WI38 (cell line): ENCODE data around the gene OSBPL2.

Experiments used
- H3K4me3 ChIP-seq: 2 replicates; pipeline ENCODE4 v1.5.1; 2011; ENCODE audit warnings: low read depth, mild to moderate bottlenecking, control low read depth, low read length
- TF ChIP-seq, protein P1 (sequence below): IDR thresholded peaks from 2 replicates; pipeline ENCODE4 v1.5.1; 2012; ENCODE audit warnings: low read depth, mild to moderate bottlenecking, control low read depth, low read length

Gene OSBPL2

DNA sequence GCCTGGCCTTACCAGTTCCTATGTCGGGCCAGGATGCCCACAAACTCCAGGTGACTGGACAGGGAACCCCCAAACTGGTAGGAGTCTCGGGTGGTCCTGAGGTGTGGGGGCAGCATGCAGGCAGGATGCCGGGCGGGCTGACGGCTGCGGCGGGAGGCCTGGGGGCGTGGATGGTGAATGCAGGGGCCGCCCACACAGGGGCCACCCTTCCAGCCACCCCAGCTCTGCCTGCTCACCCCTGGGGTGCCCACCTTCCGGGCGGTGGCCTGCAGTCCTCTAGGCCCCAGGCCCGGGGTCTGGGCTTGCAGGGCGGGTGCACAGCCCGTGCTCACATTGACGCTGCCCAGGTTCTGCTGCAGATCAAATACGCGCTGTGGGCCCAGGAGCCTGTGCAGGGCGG lies 72.8 kb downstream of the OSBPL2 start:
- TF ChIP-seq, protein P1, sequence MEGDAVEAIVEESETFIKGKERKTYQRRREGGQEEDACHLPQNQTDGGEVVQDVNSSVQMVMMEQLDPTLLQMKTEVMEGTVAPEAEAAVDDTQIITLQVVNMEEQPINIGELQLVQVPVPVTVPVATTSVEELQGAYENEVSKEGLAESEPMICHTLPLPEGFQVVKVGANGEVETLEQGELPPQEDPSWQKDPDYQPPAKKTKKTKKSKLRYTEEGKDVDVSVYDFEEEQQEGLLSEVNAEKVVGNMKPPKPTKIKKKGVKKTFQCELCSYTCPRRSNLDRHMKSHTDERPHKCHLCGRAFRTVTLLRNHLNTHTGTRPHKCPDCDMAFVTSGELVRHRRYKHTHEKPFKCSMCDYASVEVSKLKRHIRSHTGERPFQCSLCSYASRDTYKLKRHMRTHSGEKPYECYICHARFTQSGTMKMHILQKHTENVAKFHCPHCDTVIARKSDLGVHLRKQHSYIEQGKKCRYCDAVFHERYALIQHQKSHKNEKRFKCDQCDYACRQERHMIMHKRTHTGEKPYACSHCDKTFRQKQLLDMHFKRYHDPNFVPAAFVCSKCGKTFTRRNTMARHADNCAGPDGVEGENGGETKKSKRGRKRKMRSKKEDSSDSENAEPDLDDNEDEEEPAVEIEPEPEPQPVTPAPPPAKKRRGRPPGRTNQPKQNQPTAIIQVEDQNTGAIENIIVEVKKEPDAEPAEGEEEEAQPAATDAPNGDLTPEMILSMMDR: no peak
- H3K4me3 ChIP-seq: no peak overlapping the region

DNA sequence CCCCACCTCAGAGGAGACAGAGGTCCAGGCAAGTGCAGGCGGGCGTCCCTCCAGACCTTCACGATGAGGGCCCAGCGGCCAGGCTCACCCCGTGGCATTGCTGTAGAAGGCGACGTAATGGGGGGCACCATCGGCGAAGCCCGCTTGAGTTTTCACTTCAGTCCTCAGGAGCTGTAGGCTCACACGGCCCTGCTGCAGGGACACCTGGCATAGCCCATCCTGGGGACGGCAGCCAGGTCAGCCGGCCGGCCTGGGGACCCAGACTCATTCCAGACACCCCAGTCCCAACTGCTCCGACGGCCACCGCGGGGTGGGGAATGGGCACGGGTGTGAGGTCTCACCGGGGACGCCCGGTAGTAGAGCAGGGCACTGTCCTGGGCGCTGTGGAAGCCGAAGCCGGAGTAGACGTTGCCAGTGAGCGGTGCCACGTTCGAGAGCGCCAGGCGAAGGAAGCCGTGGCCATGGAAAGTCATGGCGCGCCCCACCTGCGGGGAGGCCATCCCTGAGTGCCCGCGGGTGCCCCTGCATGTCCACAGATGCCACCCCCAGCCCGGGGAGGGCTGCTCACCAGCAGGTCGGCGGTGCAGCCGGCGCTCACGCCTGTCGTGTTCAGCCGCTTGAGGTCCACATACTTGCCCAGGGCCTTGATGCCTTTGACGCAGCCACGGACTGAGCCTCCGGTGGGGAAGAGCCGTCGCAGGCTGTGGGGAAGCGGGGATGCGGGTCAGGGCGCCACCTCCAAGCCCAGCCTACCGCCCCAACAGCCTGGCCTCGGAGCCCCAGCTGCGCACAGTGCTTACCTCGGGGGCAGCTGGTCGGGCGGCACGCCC lies 73.7 kb downstream of the OSBPL2 start:
- no peak overlapping the region for H3K4me3 ChIP-seq
- TF ChIP-seq, protein P1: no peak

DNA sequence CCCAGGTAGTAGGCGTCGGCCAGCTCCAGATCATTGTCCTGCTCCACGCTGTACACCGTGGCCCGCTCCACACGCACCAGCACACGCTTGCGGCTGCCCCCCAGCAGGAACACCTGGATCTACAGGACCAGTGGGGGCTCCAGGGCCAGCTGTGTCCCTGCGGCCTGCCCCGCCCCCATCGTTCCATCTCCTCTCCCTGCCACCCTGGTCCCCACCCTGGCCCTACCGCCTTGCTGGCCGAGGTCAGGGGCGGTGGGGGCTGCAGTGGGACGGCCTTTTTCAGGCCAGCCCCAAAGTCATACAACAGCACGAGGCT lies 74.3 kb downstream of the OSBPL2 start:
- TF ChIP-seq, protein P1: no peak
- H3K4me3 ChIP-seq: no peak overlapping the region

DNA sequence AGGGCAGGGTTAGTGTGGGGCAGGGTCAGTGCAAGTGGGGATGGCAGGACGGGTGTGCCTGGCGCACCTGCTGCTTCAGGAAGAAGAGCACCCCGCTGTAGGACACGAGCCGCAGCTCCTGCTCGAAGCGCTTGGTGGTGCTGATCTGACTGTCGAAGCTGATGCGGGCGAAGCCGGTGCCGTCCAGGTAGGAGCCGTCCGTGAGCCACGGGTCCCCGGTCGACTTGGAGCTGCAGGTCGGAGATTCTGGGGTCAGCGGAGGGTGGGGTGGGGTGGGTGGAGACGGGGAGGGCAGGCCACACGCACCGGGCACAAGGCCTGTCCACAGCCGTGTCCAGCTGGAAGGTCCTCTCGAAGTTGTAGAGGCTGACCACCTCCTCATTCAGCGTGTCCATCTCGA lies 74.7 kb downstream of the OSBPL2 start:
- H3K4me3 ChIP-seq: no peak overlapping the region
- TF ChIP-seq, protein P1: no peak

DNA sequence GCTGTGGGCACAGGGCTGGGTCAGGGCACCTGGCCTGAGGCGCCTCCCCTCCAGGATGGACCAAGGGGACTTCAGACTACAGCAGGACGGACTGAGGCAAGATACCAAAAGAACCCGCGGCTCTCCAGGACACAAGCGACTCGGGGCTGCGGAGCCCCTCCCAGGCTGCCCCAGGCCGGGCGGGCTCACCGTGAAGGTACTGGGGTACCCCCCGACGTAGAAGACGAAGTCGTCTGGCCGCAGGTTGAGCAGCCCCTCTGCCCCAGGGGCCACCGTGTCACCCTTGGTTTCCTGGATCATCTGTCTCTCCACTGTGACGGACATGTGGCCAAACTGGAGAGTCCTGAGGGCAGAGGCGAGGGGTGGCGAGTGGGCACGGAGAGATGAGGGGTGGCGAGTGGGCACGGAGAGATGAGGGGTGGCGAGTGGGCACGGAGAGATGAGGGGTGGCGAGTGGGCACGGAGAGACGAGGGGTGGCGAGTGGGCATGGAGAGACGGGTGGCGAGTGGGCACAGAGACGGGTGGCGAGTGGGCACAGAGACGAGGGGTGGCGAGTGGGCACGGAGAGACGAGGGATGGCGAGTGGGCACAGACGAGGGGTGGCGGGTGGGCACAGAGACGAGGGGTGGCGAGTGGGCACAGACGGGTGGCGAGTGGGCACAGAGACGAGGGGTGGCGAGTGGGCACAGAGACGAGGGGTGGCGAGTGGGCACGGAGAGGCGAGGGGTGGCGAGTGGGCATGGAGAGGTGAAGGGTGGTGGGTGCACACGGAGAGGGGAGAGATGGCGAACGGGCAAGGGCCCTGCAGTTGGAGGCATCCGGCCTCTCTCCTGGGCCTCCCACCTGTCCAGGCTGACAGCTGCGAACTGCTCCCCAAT lies 75.4 kb downstream of the OSBPL2 start:
- TF ChIP-seq, protein P1: no peak
- H3K4me3 ChIP-seq: no peak overlapping the region

DNA sequence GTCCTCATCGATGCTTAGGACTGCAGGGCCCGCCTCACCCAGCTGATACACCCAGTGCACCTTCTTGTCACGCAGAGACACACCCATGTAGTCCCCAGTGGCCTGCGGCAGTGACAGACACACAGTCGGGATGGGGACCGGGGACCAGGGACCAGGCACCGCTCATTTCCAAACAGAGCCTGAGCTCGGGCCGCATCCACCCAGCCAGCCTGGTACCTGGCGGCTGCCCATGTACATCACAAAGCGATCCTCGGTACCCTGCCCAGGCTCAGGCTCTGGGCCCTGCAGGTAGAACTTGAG lies 76.0 kb downstream of the OSBPL2 start:
- TF ChIP-seq, protein P1: no peak
- no peak overlapping the region for H3K4me3 ChIP-seq

DNA sequence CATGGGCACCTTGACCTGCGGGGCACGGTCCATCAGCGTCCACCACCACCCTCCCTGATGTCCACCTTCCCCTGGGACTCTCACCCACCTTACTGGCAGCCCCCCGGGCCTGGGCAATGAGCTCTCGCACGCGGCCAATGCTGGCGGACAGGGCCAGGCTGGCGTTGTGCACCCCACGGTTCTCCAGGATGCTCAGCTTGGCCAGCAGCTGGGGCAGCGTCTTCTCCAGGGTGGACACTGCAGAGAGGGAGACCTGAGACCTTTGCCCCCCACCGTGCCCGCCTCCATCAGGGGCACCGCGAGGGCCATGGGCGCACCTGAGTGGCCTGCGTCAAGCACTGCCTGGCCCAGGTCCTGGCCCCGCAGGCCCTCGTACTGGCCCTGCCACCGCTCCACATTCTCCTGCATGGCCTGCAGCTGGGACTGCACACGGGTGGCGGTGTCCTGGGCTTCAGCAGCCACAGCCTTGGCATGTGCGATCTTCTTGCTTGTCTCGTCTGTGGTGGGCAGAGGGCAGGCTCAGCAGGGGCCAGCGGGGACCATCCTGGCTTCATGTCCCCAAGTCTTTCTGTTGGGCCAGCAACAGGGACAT lies 76.5 kb downstream of the OSBPL2 start:
- H3K4me3 ChIP-seq: no peak overlapping the region
- TF ChIP-seq, protein P1: no peak
